ENCODE data around the gene C6orf141. TPM values are rescaled to one million over a fixed set of nuclear protein-coding genes. Genes with fewer than 3 reads are reported as not detected.
A peak's percentile ranks its signal among the peaks of the same experiment; 100 is the strongest.

The C6orf141 gene
- total and polyA plus RNA-seq, 2 of the 13 experiments (the other 11 are each of a cell fraction or from before 2014, with no cell fraction given) = 0.07 TPM; not detected in 1

GRCh38 chr6:49565855-49566254 lies 15.4 kb downstream of the C6orf141 start (continued):
- TF ChIP-seq ETV6 (CRISPR knock-in tag; conservative IDR thresholded peaks at IDR 0.05) = no peak

GRCh38 chr6:49570474-49571079 lies 20.1 kb downstream of the C6orf141 start:
- no peaks in the 10 kb centered on the region for H3K79me2 ChIP-seq (ENCODE audit: insufficient read depth, low read length)
- in situ Hi-C loops (cut with HindIII; ENCODE audit: extremely low pct_ligation_motif_present, low pct_unique_long_range_greater_than_20kb) = no loop called here
- no peaks in the 10 kb centered on the region for H3K27me3 ChIP-seq (ENCODE audit: control insufficient read depth in 1 of 2, insufficient read depth in 2 of 2, low read length in 2 of 2)
- H4K20me1 ChIP-seq (ENCODE audit: insufficient read depth, low read length) = no peaks in the 10 kb centered on the region
- WGBS (ENCODE audit: low lambda C conversion rate) = 25% methylated on average over 6 of the region's 6 CpGs
- no peak overlapping the region for H3K4me3 ChIP-seq (replicated peaks in 1 of 3; ENCODE audit: insufficient read depth in 1 of 3, low read depth in 2 of 3, low read length in 3 of 3)
- H3K4me1 ChIP-seq (ENCODE audit: insufficient read depth, low read length) = peaks cover 31% of the 10 kb centered on the region
- H2AFZ ChIP-seq (ENCODE audit: low read length) = peak overlapping the region; percentile 28
- H3K9me3 ChIP-seq (ENCODE audit: low read length) = no peaks in the 10 kb centered on the region
- DNase-seq (ENCODE audit: low spot score) (peak; percentile 37), FAIRE-seq (peak; percentile 71), ATAC-seq (peak; percentile 69)
- no peak overlapping the region for H3K9ac ChIP-seq (ENCODE audit: insufficient read depth, low read depth, low read length)
- no TSS peak for BruUV-seq (replicated peaks)
- ChIA-PET POLR2A (no interaction called here), CTCF (ENCODE audit: low intra/inter-chr PET ratio, low total read pairs) (interaction anchor here (2.0 kb wide), 1 partner anchor 38 kb away, joined by 6 read pairs; no protein-coding TSS in a partner anchor)
- TF ChIP-seq NFYC (CRISPR knock-in tag; IDR thresholded peaks at IDR 0.05) (no peak), ZSCAN31 (CRISPR knock-in tag; IDR thresholded peaks at IDR 0.05; ENCODE audit: low read depth) (no peak), ZEB1 (IDR thresholded peaks at IDR 0.05; ENCODE audit: insufficient replicate concordance, low read depth) (no peak), ZBED4 (CRISPR knock-in tag; IDR thresholded peaks at IDR 0.05; ENCODE audit: borderline replicate concordance) (no peak), CTCF (CRISPR knock-in tag; IDR thresholded peaks at IDR 0.05) (peak; percentile 14; the same call in 1 of the 2 replicates), IRF1 (CRISPR knock-in tag; IDR thresholded peaks at IDR 0.05; ENCODE audit: low read depth) (no peak), ZFP90 (CRISPR knock-in tag; IDR thresholded peaks at IDR 0.05; ENCODE audit: borderline replicate concordance) (no peak), MBD4 (IDR thresholded peaks at IDR 0.05; ENCODE audit: borderline replicate concordance, low read length) (no peak)
- H3K4me2 ChIP-seq (ENCODE audit: low read depth, low read length) = peak overlapping the region; percentile 51
- no peaks in the 10 kb centered on the region for H3K36me3 ChIP-seq (replicated peaks in 1 of 2; ENCODE audit: control insufficient read depth in 1 of 2, insufficient read depth in 2 of 2, low read length in 2 of 2)
- H3K27ac ChIP-seq (ENCODE audit: extremely low read length, insufficient read depth, low read length) = no peak overlapping the region
- intact Hi-C loops (cut with micrococcal nuclease; ENCODE audit: unreplicated experiment) = loop anchor here (5.0 kb wide), 1 partner anchor 38 kb away; no protein-coding TSS in a partner anchor

Data from HepG2 (cell line).